OCI-LY1 (cell line): ENCODE data around the gene KLHL28.

Source experiments
- H2AFZ ChIP-seq: fragments of 200-600 bp; sonication (generic), shearing (Covaris generic); 2 replicates; pipeline ENCODE4 v1.6.0; 2014; ENCODE audit warnings: antibody characterized with exemption, mild to moderate bottlenecking, low read length
- H3F3A ChIP-seq: fragments of 200-600 bp; sonication (generic), shearing (Covaris generic); 2 replicates; pipeline ENCODE4 v1.6.0; 2014; ENCODE audit warnings: mild to moderate bottlenecking, antibody characterized with exemption, low read length, moderate library complexity; ENCODE audit not compliant: insufficient read depth
- H3K27ac ChIP-seq: fragments of 200-600 bp; sonication (generic); 2 replicates; pipeline ENCODE4 v1.5.1; 2014; ENCODE audit warnings: low read length, mixed run types, mild to moderate bottlenecking, low read depth; ENCODE audit not compliant: poor library complexity, severe bottlenecking
- H3K27me3 ChIP-seq: fragments of 200-600 bp; sonication (generic); 2 replicates; pipeline ENCODE4 v1.6.0; 2014; ENCODE audit warnings: antibody characterized with exemption, mild to moderate bottlenecking, low read length, moderate library complexity; ENCODE audit not compliant: insufficient read depth
- H3K36me3 ChIP-seq: fragments of 200-600 bp; sonication (generic); 2 replicates; pipeline ENCODE4 v1.6.1; 2014; ENCODE audit warnings: mild to moderate bottlenecking, antibody characterized with exemption, low read length, moderate library complexity, mixed read lengths; ENCODE audit not compliant: insufficient read depth
- H3K4me1 ChIP-seq: fragments of 200-600 bp; sonication (generic); 2 replicates; pipeline ENCODE4 v1.5.1; 2014; ENCODE audit warnings: mild to moderate bottlenecking, low read length, moderate library complexity; ENCODE audit not compliant: insufficient read depth, severe bottlenecking
- H3K4me2 ChIP-seq: fragments of 200-600 bp; sonication (generic), shearing (Covaris generic); 2 replicates; pipeline ENCODE4 v1.6.1; 2014; ENCODE audit warnings: low read length
- H3K4me3 ChIP-seq: fragments of 200-600 bp; sonication (generic); 2 replicates; pipeline ENCODE4 v1.5.1; 2014; ENCODE audit warnings: low read length, low read depth, mild to moderate bottlenecking, mixed read lengths; ENCODE audit not compliant: poor library complexity, severe bottlenecking
- H3K79me2 ChIP-seq: fragments of 200-600 bp; shearing (Covaris generic); 2 replicates; pipeline ENCODE4 v1.6.1; 2016; ENCODE audit warnings: mixed run types, low read length, mixed read lengths; ENCODE audit not compliant: insufficient read depth
- H3K9ac ChIP-seq: fragments of 200-600 bp; sonication (generic), shearing (Covaris generic); 2 replicates; pipeline ENCODE4 v1.6.1; 2014; ENCODE audit warnings: mild to moderate bottlenecking, low read length, mixed read lengths
- H3K9me2 ChIP-seq: fragments of 200-600 bp; sonication (generic), shearing (Covaris generic); 2 replicates; pipeline ENCODE4 v1.6.1; 2014; ENCODE audit warnings: low read depth, mild to moderate bottlenecking, low read length, mixed read lengths
- H3K9me3 ChIP-seq: fragments of 200-600 bp; shearing (Covaris generic); 2 replicates; pipeline ENCODE4 v1.6.1; 2014; ENCODE audit warnings: low read length, mixed read lengths
- H4K20me1 ChIP-seq: fragments of 200-600 bp; sonication (generic), shearing (Covaris generic); 2 replicates; pipeline ENCODE4 v1.6.0; 2016; ENCODE audit warnings: mild to moderate bottlenecking, low read length; ENCODE audit not compliant: insufficient read depth
- CTCF ChIP-seq: fragments of 200-600 bp; sonication (generic), shearing (Covaris generic); IDR thresholded peaks from 2 replicates; pipeline ENCODE4 v1.5.1; 2017; ENCODE audit warnings: mild to moderate bottlenecking, antibody characterized with exemption, low read length, moderate library complexity, mixed read lengths
- EZH2 ChIP-seq: fragments of 200-600 bp; sonication (generic), shearing (Covaris generic); IDR thresholded peaks from 2 replicates; pipeline ENCODE4 v1.8.0; 2017; ENCODE audit warnings: borderline replicate concordance, mixed run types, mild to moderate bottlenecking, antibody characterized with exemption, low read length, moderate library complexity, mixed read lengths

Gene KLHL28

DNA sequence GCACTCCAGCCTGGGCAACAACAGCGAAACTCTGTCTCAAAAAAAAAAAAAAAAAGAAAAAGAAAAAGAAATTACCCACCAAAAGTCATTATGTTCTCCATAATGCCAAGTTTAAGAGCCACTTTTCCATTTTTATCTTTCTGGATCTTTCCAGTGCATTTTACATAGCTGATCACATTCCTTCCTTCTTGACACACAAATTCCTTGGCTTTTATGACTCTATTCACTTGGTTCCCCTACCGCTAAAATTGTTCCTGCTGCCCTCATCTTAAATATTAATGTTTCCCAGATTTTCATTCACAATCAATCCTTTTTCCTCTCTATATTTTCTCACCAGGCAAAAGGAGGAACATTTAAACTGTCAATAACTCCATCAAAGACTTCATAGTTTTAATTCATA is 20.2 kb downstream of the KLHL28 start:
- Histone ChIP-seq H3F3A (no peaks in the 10 kb centered on the region; the same call in 1 of the 2 replicates), H3K79me2 (no peaks in the 10 kb centered on the region), H2AFZ (no peak overlapping the region), H3K4me1 (no peaks in the 10 kb centered on the region), H3K9ac (no peak overlapping the region), H3K9me3 (no peaks in the 10 kb centered on the region), H4K20me1 (no peaks in the 10 kb centered on the region), H3K9me2 (no peaks in the 10 kb centered on the region), H3K27ac (no peak overlapping the region), H3K27me3 (no peaks in the 10 kb centered on the region), H3K4me3 (no peak overlapping the region), H3K36me3 (peaks cover 66% of the 10 kb centered on the region), H3K4me2 (no peak overlapping the region)
- TF ChIP-seq CTCF (no peak), EZH2 (no peak)

DNA sequence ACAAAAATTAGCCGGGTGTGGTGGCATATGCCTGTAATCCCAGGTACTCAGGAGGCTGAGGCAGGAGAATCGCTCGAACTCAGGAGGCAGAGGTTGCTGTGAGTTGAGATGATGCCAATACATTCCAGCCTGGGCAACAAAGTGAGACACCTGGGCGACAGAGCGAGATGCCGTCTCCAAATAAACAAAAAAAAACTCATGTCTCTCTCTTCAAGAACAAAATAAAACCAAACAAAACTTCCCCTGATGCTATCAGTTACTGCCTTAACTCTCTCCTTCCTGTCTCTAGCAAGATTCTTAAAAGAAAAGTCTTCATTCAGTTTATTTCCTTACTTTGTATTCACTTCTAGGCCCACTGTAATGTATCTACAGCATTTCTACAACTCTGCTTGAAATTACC is 20.8 kb downstream of the KLHL28 start:
- H3K36me3 ChIP-seq, result peaks cover 66% of the 10 kb centered on the region

DNA sequence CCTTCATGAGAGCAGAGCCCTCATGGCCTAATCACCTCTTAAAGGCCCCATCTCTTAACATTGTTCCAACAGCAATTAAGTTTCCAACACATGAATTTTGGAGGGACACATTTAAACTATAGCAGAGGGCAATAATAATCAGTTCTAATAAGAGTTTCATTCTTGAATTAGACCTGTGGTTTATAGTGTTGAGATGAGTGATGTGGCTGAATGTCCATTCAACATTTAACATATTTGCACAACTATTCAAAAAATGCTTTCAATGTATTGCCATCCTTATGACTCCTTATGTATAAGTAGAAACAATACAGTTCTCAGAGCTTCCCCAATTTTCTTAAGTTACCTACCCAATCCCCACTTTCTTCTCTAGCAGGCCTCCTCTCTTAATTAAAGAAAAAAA is 21.5 kb downstream of the KLHL28 start:
- Histone ChIP-seq H3K9ac (no peak overlapping the region), H3K9me3 (no peaks in the 10 kb centered on the region), H4K20me1 (no peaks in the 10 kb centered on the region), H3K27ac (no peak overlapping the region), H3K4me3 (no peak overlapping the region), H3K27me3 (no peaks in the 10 kb centered on the region), H3K79me2 (no peaks in the 10 kb centered on the region), H3K36me3 (peaks cover 59% of the 10 kb centered on the region), H3F3A (no peaks in the 10 kb centered on the region), H3K9me2 (no peaks in the 10 kb centered on the region), H2AFZ (no peak overlapping the region), H3K4me2 (no peak overlapping the region), H3K4me1 (no peaks in the 10 kb centered on the region)
- TF ChIP-seq CTCF, result no peak
- TF ChIP-seq EZH2, result no peak

More for the DNA sequence above, 20.8 kb downstream of the KLHL28 start:
- no peaks in the 10 kb centered on the region; the same call in 1 of the 2 replicates for H3F3A ChIP-seq
- H3K9me3 ChIP-seq, result no peaks in the 10 kb centered on the region
- H3K27me3 ChIP-seq, result no peaks in the 10 kb centered on the region
- H3K27ac ChIP-seq, result no peak overlapping the region
- no peaks in the 10 kb centered on the region for H3K9me2 ChIP-seq
- no peak overlapping the region for H3K4me3 ChIP-seq
- TF ChIP-seq EZH2 (no peak), CTCF (no peak)
- H2AFZ ChIP-seq, result no peak overlapping the region
- H3K4me2 ChIP-seq, result no peak overlapping the region
- H3K4me1 ChIP-seq, result no peaks in the 10 kb centered on the region
- H3K9ac ChIP-seq, result no peak overlapping the region
- H3K79me2 ChIP-seq, result no peaks in the 10 kb centered on the region
- H4K20me1 ChIP-seq, result no peaks in the 10 kb centered on the region
